K562 (cell line): ENCODE data around the gene GOPC.

Experiments used
- ARID2 ChIP-seq: fragments of 450-650 bp; IDR thresholded peaks from 2 replicates; pipeline ENCODE4 v1.6.1; 2017; ENCODE audit warnings: antibody characterized with exemption, mild to moderate bottlenecking
- BRCA1 ChIP-seq, 2 experiments: fragments of 450-650 bp in 1 of 2; sonication (generic) in 1 of 2; formaldehyde crosslinking in 1 of 2; IDR thresholded peaks; 2 replicates each; pipeline versions ENCODE4 v1.5.0 to v1.6.1; 2017 to 2020; ENCODE audit warnings: mild to moderate bottlenecking in 1 of 2, missing genetic modification reagents in 1 of 2
- EP300 ChIP-seq: IDR thresholded peaks from 2 replicates; pipeline ENCODE4 v1.6.1; 2012; ENCODE audit warnings: low read length, improper control_type of control experiment
- JUN ChIP-seq, 2 experiments: sonication (generic) in 1 of 2; formaldehyde crosslinking in 1 of 2; IDR thresholded peaks; 2 replicates each; pipeline versions ENCODE4 v1.6.1 to v1.8.0; 2012 to 2022; ENCODE audit warnings: borderline replicate concordance in 2 of 2, mild to moderate bottlenecking in 2 of 2, improper control_type of control experiment in 1 of 2, low read depth in 1 of 2, low read length in 1 of 2, missing genetic modification reagents in 1 of 2
- ZNF175 ChIP-seq: fragments of 200-800 bp; sonication (Bioruptor generic); IDR thresholded peaks from 2 replicates; pipeline ENCODE4 v1.6.1; 2016; ENCODE audit warnings: low read depth, mild to moderate bottlenecking, missing genetic modification characterization, missing compliant biosample characterization
- TF ChIP-seq, protein P1 (sequence below): fragments of 250-450 bp; sonication (Bioruptor Pico); IDR thresholded peaks from 2 replicates; pipeline ENCODE4 v1.4.0; 2020; ENCODE audit warnings: mild to moderate bottlenecking
- TF ChIP-seq, protein P2 (sequence below): sonication (generic); formaldehyde crosslinking; IDR thresholded peaks from 2 replicates; pipeline ENCODE4 v1.9.0; 2022; ENCODE audit warnings: mild to moderate bottlenecking, missing genetic modification reagents

DNA sequence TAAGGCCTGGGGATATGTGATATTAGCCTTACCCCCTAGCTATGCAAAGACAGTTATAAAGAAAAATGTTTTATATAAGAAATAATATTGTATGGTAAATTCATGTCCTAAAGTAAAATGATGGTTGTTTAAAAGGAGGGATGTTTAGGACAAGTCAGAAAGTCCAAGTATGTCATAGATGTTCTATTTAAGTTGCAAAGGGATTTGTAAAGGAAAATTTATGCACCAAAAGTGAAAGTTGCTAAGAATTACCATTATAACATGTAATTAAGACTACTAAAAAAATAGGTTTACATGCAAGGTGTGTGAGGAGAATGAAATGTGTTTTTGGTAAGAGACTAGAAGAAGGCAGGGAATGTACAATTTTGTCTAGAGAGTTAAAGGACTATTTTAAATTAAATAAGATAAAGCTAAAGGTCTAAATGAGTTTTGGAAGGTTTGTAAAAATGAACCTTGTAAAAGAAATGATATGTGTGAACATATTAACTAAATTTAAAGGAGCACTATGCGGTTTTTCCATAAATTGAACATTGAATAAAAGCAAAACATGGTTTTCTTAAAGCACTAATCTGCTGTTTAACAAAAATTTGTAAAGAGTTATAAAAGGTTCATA, 22.7 kb upstream of the GOPC start:
- TF ChIP-seq JUN (IDR thresholded peaks at IDR 0.05; ENCODE audit: borderline replicate concordance, low read depth, low read length) (no peak), JUN (CRISPR knock-in tag; IDR thresholded peaks at IDR 0.05; ENCODE audit: borderline replicate concordance) (no peak), ARID2 (no peak), ZNF175 (CRISPR knock-in tag) (no peak), BRCA1 (IDR thresholded peaks at IDR 0.05) (no peak), BRCA1 (CRISPR knock-in tag; IDR thresholded peaks at IDR 0.05) (no peak), EP300 (no peak)
- TF ChIP-seq, protein P1, sequence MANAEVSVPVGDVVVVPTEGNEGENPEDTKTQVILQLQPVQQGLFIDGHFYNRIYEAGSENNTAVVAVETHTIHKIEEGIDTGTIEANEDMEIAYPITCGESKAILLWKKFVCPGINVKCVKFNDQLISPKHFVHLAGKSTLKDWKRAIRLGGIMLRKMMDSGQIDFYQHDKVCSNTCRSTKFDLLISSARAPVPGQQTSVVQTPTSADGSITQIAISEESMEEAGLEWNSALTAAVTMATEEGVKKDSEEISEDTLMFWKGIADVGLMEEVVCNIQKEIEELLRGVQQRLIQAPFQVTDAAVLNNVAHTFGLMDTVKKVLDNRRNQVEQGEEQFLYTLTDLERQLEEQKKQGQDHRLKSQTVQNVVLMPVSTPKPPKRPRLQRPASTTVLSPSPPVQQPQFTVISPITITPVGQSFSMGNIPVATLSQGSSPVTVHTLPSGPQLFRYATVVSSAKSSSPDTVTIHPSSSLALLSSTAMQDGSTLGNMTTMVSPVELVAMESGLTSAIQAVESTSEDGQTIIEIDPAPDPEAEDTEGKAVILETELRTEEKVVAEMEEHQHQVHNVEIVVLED (CRISPR knock-in tag), result no peak
- TF ChIP-seq, protein P2, sequence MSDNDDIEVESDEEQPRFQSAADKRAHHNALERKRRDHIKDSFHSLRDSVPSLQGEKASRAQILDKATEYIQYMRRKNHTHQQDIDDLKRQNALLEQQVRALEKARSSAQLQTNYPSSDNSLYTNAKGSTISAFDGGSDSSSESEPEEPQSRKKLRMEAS (CRISPR knock-in tag), result no peak
